Panc1 (cell line): ENCODE data around the gene ATP10D. TPM values are rescaled to one million over a fixed set of nuclear protein-coding genes. Genes with fewer than 3 reads are reported as not detected.

Experiments
- ATAC-seq: fragments of 200-7000 bp; cut with Tn5 transposase; 2 replicates; pipeline ENCODE4 v1.9.1; 2020; ENCODE audit warnings: mild to moderate bottlenecking, moderate library complexity
- BruUV-seq: library from RNA; stranded (reverse); fragments of 400-500 nt; replicated peaks from 2 replicates; lab custom pipeline; 2021; lab: Mats Ljungman, UMichigan
- CTCF ChIA-PET: fragments of 300-600 bp; sonication (Branson Sonifier 250); formaldehyde crosslinking; loops from one replicate; lab custom pipeline; 2022; ENCODE audit warnings: antibody characterized with exemption; lab: Charles Lee
- POLR2A ChIA-PET: fragments of 300-600 bp; sonication (Branson Sonifier 250); formaldehyde crosslinking; loops from one replicate; lab custom pipeline; 2022; ENCODE audit warnings: antibody characterized with exemption; lab: Charles Lee
- DNase-seq: peaks from one replicate; pipeline ENCODE4 v3.0.0-alpha.2; 2010; ENCODE audit warnings: low read depth, low spot score
- H3K27ac ChIP-seq: 2 replicates; pipeline ENCODE4 v1.5.1; 2011; ENCODE audit warnings: mild to moderate bottlenecking, low read length, inconsistent platforms
- H3K27me3 ChIP-seq: fragments of 200-500 bp; sonication (Bioruptor generic); 2 replicates; pipeline ENCODE4 v1.6.0; 2014; ENCODE audit warnings: low read length, inconsistent platforms; ENCODE audit not compliant: control insufficient read depth, insufficient read depth
- H3K36me3 ChIP-seq: fragments of 200-500 bp; sonication (Bioruptor generic); 2 replicates; pipeline ENCODE4 v1.5.1; 2014; ENCODE audit warnings: inconsistent platforms, mild to moderate bottlenecking, low read length, moderate library complexity; ENCODE audit not compliant: control insufficient read depth, insufficient read depth
- H3K4me1 ChIP-seq: 2 replicates; pipeline ENCODE4 v1.5.1; 2011; ENCODE audit warnings: inconsistent platforms, mild to moderate bottlenecking, low read length, moderate library complexity; ENCODE audit not compliant: control insufficient read depth, insufficient read depth
- H3K4me3 ChIP-seq, 2 experiments: 2 replicates each; pipeline ENCODE4 v1.5.1; 2011 to 2012; ENCODE audit warnings: low read depth in 2 of 2, low read length in 2 of 2, mild to moderate bottlenecking in 2 of 2, inconsistent platforms in 1 of 2, moderate library complexity in 1 of 2
- H3K9me3 ChIP-seq: fragments of 200-500 bp; sonication (Bioruptor generic); 2 replicates; pipeline ENCODE4 v1.5.1; 2014; ENCODE audit warnings: low read depth, mild to moderate bottlenecking, inconsistent platforms, low read length, moderate library complexity; ENCODE audit not compliant: control insufficient read depth, insufficient read depth
- POLR2AphosphoS5 ChIP-seq: IDR thresholded peaks from 2 replicates; pipeline ENCODE4 v1.6.1; 2012; ENCODE audit warnings: mild to moderate bottlenecking, low read depth, low read length, moderate library complexity
- SIN3A ChIP-seq: IDR thresholded peaks from 2 replicates; pipeline ENCODE4 v1.6.1; 2012; ENCODE audit warnings: low read depth, mild to moderate bottlenecking, low read length, moderate library complexity, borderline replicate concordance; ENCODE audit not compliant: insufficient read depth
- TCF7L2 ChIP-seq: IDR thresholded peaks from 2 replicates; pipeline ENCODE4 v1.6.1; 2011; ENCODE audit warnings: mild to moderate bottlenecking, low read depth, low read length, inconsistent platforms
- in situ Hi-C: cut with HindIII; loops from 2 replicates; pipeline ENCODE4 v1.10.0; 2016; ENCODE audit warnings: low sequenced_read_pairs, low pct_unique_long_range_greater_than_20kb
- intact Hi-C: fragments of 100-400 bp; cut with micrococcal nuclease; formaldehyde crosslinking; loops from one replicate; pipeline ENCODE4 v1.10.0; 2022; ENCODE audit not compliant: unreplicated experiment
- total RNA-seq: library from RNA; stranded (reverse); gene quantifications from one replicate; pipeline ENCODE4 v1.2.1, GENCODE V29; 2021; ENCODE audit not compliant: unreplicated experiment
- TF ChIP-seq, protein P1 (sequence below), 2 experiments: IDR thresholded peaks; 2 replicates each; pipeline ENCODE4 v1.6.1; 2011 to 2012; ENCODE audit warnings: low read depth in 2 of 2, control low read depth in 1 of 2, low read length in 1 of 2, mild to moderate bottlenecking in 1 of 2, moderate library complexity in 1 of 2; ENCODE audit not compliant: insufficient read depth in 1 of 2
- TF ChIP-seq, protein P2 (sequence below): fragments of 450-650 bp; IDR thresholded peaks from 2 replicates; pipeline ENCODE4 v1.5.1; 2017; ENCODE audit warnings: mild to moderate bottlenecking

Gene ATP10D
- total RNA-seq, 1 experiment from 2014 or later = 13.9 TPM

DNA sequence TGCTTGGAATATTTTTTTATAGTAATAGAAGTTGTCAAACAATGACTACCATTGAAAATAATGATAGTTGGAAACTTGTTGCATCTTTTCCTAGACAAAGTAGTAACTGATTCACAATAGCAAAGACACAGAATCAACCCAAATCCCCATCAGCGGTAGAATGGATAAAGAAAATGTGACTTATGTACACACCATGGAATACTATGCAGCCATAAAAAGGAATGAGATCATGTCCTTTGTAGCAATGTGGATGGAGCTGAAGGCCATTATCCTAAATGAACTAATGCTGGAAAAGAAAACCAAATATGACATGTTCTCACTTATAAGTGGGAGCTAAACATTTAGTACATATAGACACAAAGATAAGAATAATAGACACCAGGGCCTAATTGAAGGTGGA is 49.7 kb downstream of the ATP10D start:
- ChIA-PET CTCF (no interaction called here), POLR2A (no interaction called here)
- TF ChIP-seq TCF7L2 (no peak), SIN3A (no peak), POLR2AphosphoS5 (no peak)
- TF ChIP-seq, protein P1, sequence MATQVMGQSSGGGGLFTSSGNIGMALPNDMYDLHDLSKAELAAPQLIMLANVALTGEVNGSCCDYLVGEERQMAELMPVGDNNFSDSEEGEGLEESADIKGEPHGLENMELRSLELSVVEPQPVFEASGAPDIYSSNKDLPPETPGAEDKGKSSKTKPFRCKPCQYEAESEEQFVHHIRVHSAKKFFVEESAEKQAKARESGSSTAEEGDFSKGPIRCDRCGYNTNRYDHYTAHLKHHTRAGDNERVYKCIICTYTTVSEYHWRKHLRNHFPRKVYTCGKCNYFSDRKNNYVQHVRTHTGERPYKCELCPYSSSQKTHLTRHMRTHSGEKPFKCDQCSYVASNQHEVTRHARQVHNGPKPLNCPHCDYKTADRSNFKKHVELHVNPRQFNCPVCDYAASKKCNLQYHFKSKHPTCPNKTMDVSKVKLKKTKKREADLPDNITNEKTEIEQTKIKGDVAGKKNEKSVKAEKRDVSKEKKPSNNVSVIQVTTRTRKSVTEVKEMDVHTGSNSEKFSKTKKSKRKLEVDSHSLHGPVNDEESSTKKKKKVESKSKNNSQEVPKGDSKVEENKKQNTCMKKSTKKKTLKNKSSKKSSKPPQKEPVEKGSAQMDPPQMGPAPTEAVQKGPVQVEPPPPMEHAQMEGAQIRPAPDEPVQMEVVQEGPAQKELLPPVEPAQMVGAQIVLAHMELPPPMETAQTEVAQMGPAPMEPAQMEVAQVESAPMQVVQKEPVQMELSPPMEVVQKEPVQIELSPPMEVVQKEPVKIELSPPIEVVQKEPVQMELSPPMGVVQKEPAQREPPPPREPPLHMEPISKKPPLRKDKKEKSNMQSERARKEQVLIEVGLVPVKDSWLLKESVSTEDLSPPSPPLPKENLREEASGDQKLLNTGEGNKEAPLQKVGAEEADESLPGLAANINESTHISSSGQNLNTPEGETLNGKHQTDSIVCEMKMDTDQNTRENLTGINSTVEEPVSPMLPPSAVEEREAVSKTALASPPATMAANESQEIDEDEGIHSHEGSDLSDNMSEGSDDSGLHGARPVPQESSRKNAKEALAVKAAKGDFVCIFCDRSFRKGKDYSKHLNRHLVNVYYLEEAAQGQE (IDR thresholded peaks at IDR 0.05; ENCODE audit: insufficient read depth in 1 of 2, low read depth in 2 of 2, low read length in 1 of 2) = no peak
- TF ChIP-seq, protein P2, sequence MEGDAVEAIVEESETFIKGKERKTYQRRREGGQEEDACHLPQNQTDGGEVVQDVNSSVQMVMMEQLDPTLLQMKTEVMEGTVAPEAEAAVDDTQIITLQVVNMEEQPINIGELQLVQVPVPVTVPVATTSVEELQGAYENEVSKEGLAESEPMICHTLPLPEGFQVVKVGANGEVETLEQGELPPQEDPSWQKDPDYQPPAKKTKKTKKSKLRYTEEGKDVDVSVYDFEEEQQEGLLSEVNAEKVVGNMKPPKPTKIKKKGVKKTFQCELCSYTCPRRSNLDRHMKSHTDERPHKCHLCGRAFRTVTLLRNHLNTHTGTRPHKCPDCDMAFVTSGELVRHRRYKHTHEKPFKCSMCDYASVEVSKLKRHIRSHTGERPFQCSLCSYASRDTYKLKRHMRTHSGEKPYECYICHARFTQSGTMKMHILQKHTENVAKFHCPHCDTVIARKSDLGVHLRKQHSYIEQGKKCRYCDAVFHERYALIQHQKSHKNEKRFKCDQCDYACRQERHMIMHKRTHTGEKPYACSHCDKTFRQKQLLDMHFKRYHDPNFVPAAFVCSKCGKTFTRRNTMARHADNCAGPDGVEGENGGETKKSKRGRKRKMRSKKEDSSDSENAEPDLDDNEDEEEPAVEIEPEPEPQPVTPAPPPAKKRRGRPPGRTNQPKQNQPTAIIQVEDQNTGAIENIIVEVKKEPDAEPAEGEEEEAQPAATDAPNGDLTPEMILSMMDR = no peak
- in situ Hi-C loops = no loop called here
- ATAC-seq (no peak), DNase-seq (no peak)
- H3K4me1 ChIP-seq = no peaks in the 10 kb centered on the region
- no peak overlapping the region for H3K27ac ChIP-seq
- no peak overlapping the region for H3K4me3 ChIP-seq
- BruUV-seq = no TSS peak
- H3K36me3 ChIP-seq = no peaks in the 10 kb centered on the region
- H3K27me3 ChIP-seq = no peaks in the 10 kb centered on the region
- H3K9me3 ChIP-seq = no peaks in the 10 kb centered on the region
- intact Hi-C loops = no loop called here

DNA sequence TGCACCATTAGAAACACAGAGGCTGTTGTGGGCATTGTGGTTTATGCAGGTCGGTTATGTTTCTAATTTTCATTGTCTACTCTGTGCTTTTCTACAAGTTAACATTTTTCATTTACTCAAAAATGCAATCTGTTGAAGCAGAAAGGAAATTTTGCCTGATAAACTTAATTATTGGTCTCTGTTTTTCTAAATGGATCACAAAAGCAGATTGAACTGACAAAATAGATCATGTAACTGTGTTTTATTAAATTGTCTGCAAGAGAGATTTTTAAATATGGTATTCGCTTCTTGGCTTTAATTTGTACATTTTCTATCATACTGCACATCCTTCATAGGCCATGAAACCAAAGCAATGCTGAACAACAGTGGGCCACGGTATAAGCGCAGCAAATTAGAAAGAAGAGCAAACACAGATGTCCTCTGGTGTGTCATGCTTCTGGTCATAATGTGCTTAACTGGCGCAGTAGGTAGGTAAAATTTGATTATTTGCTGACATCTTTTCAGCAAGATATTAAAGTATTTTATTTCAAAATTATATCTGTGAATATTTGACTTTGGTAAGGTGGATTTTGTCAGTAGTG is 50.6 kb downstream of the ATP10D start:
- no peaks in the 10 kb centered on the region for H3K27me3 ChIP-seq
- ATAC-seq (no peak), DNase-seq (no peak)
- no peaks in the 10 kb centered on the region for H3K9me3 ChIP-seq
- CTCF ChIA-PET = no interaction called here
- no peaks in the 10 kb centered on the region for H3K4me1 ChIP-seq
- no peak overlapping the region for H3K4me3 ChIP-seq
- BruUV-seq = no TSS peak
- no peak overlapping the region for H3K27ac ChIP-seq
- TF ChIP-seq SIN3A (no peak), TCF7L2 (no peak)
- TF ChIP-seq, protein P2 = no peak
- in situ Hi-C loops = no loop called here
- H3K36me3 ChIP-seq = no peaks in the 10 kb centered on the region
- intact Hi-C loops = no loop called here
- POLR2A ChIA-PET = no interaction called here

DNA sequence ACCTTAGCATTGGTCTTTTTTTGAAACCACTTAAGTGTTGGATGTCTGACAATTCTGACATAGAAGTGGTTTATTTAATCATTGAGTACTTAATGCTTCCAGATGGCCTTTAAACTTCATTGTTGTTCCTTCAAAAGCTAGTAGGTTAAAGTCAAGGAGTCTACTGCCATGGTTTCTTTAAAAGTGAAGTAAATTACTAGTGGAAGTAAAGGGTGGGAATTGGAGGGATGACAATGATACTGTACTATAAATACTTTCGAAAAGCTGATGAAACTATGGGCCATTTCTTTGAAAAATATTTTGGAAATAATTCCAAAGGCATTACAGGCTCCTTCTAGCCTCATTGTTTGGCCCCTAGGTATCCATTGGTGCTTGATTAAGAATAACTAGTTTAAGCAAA is 51.9 kb downstream of the ATP10D start:
- Histone ChIP-seq H3K4me3 (no peak overlapping the region), H3K27ac (no peak overlapping the region), H3K27me3 (no peaks in the 10 kb centered on the region), H3K9me3 (no peaks in the 10 kb centered on the region), H3K4me1 (no peaks in the 10 kb centered on the region), H3K36me3 (no peaks in the 10 kb centered on the region)
- ATAC-seq (no peak), DNase-seq (no peak)
- no peak for TF ChIP-seq TCF7L2
- TF ChIP-seq, protein P1 (IDR thresholded peaks at IDR 0.05; ENCODE audit: insufficient read depth in 1 of 2, low read depth in 2 of 2, low read length in 1 of 2) = no peak
- TF ChIP-seq, protein P2 = no peak
- TF ChIP-seq SIN3A = no peak
- TF ChIP-seq POLR2AphosphoS5 = no peak
- CTCF ChIA-PET = no interaction called here
- POLR2A ChIA-PET = no interaction called here
- BruUV-seq = no TSS peak
- in situ Hi-C loops (no loop called here), intact Hi-C loops (no loop called here)
